RKO (cell line): ENCODE results near the gene ZNF418.
A peak's percentile ranks its signal among the peaks of the same experiment; 100 is the strongest.
"Not testable (repeated sequence)": the region's sequence is repeated elsewhere in the genome, so short reads cannot be mapped to it uniquely, and the experiment has no call there.

ENCODE experiments used
- DNase-seq: peaks from one replicate; pipeline ENCODE4 v3.0.0-alpha.2; 2016; ENCODE audit warnings: low spot score

ZNF418 gene

DNA sequence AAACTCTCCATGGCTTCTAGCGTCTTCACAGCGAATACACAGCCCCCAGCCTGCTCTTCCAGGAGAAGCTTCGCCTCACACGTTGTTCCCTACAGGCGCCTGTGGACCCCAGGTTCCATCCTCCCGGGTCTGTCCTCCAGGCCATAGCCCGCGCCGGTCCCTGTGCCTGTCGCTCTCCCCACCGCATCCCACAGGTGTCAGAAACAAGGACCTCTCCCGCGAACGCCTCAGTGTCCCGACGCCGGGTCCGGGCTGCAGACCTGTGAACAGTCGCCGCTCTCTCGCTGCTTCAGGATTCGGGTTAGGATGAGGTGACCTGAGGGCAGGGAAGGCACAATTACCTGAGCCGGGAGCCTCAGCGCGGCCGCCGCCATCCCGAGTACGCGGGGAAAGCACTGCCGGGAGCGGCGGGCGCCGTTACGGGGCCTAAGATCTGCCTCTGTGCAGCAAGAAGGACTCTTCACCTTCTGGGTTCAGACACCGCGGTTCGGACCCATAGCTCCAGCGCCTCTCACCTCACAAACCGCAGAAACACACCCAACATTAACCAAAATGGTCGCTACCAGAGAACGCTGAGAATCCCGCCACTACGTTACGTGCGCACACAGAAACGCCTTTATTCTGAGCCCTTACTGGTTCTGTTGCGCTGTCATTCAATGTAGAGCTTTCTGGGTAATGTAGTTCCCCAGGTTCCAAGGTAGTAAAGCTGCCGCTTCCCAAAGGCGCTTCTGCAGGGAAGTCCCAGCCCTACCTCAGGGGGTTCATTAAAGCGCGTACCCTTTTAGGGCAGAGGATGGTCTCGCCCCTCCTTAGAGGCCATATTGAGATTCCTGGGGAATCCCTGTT is at the start of gene ZNF418:
ZNF418 (minus strand) TSS at position 583 of the 846 bp plus-strand sequence. CDS start 1,580 bp downstream, outside the sequence.
- no peak for DNase-seq

DNA sequence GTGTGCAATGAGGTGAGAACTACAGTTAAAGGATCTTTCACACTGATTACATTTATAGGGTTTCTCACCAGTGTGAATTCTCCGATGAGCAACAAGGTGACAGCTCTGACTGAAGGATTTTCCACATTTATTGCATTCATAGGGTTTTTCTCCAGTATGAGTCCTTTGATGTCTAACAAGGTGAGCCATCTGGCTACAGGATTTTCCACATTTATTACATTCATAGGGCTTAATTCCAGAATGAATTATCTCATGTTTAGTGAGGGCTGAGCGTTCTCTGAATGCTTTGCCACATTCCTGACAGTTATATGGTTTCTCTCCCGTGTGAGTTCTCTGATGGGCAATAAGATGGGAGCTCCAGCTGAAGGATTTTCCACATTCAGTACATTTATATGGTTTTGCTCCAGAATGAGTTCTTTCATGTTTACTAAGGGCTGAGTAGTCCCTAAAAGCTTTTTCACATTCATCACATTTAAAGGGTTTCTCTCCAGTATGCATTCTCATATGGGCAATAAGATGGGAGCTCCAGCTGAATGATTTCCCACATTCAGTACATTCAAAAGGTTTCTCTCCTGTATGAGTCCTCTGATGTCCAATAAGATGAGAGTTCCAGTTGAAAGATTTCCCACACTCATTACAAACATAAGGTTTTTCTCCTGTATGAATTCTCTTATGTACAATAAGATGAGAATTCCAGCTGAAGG is 43.5 kb upstream of the ZNF418 start:
- no peak for DNase-seq

DNA sequence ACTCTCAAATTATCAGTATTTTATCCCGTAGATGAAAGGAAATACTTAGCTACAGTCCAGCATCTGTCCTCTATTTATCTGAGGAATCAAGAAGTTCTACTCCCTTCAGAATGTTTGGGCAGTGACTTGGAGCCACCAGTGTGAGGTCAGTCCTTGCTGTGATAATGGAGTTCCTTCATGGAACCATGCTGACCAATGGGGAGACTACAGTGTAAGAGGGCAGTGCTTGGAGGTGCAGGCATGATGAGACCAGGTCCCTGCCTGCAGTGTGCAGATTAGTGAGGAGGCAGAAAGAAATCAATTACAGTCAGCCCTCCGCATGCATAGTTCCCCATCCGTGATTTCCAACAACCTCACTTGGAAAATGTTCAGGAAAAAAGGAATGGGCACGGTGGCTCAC is 39.2 kb upstream of the ZNF418 start, which contains the start of gene C19orf18:
C19orf18 (minus strand) TSS at position 101 of the 400 bp plus-strand sequence. CDS start 102 bp downstream, outside the sequence.
- no peak for DNase-seq

DNA sequence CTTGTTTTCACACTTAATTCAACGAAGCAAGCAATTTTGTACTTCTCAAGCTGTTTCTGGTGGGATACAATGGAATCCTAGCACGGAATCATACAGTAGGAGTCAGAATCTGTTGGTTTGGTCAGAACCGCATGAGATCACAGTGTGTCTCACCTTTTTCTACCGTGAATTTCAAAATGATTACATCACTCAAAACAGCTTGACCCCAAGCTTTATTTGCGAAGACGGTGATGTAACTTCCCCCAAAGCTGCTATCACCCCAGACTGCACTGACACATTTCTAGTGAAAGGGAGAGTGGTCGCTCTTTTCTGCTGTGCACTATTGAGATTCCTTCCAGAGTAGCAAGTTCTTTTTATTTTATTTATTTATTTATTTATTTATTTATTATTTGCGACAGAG is 29.6 kb upstream of the ZNF418 start:
- DNase-seq: no peak

DNA sequence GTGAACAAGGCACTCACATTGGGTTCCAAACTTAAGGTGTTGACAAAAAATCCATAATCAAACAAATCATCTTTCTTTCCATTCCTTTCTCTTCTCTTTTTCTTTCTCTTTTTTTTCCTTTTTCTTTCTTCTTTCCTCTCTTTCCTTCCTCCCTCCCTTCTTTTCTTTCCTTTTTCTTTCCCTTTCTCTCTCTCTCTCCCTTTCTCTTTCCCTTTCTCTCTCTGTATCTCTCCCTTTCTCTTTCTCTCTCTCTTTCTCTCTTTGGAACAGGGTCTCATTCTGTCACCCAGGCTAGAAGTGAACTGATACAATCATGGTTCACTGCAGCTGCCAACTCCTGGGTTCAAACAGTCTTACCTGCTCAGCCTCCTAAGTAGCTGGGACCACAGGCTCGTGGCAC is 26.6 kb upstream of the ZNF418 start:
- DNase-seq: no peak

DNA sequence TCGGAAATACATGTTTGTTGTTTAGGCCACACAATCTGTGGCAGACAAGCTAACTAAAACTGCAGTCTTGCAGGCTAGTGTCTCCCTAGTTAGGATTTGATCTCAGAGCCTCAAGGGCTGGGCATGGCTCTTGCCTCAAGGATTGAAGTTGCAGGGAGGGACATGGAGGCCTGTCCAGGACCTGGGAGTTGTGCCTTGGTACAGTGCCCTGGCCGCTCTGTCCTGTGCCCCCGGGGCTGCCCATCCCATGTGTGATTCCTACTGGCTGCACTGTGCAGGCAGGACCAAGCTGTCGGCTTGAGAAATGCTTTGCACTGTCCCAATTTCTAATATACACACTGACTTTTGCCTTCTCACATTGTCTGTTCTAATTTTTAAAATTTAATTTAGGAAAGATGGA is 19.8 kb upstream of the ZNF418 start:
- DNase-seq: no peak

DNA sequence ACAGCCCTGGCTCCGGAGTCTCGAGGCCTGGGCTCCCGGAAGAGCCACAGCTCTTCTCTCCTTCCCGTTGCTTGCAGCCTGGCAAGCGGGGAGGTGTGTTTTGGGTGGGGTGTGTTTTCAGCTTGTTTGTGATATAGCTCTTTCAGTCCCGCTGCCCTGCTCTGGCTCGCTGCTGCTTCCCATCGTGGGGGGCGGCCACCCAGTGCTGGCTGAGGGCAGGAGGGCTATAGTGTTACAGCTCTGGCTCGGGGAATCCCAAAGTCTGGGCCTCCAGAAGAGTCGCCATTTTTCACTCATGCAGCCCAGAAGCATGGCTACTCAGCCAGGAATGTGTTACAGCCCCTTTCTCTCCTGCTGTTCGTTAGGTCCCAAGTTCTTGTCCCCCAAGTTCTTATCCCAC is 14.5 kb upstream of the ZNF418 start:
- no peak for DNase-seq

DNA sequence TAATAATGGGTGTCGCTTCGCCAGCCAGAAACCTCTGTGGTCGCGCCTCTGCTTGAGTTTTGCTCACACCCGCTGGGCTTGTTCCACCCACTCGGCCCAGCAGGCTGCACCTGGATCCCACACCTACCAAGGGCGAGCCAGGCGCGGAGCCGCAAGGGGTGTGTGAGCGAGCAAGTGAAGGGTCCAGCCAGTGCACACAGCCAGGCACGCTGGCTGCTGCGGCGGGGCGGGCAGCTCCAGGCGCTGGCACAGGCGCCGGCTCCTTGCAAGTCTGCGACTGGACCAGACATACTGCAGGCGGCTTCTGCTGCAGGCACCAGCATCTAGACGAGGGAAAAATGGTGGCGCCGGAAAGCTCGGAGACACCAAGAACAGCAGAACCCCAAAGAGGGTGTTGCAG is 14.1 kb upstream of the ZNF418 start:
- DNase-seq: no peak

DNA sequence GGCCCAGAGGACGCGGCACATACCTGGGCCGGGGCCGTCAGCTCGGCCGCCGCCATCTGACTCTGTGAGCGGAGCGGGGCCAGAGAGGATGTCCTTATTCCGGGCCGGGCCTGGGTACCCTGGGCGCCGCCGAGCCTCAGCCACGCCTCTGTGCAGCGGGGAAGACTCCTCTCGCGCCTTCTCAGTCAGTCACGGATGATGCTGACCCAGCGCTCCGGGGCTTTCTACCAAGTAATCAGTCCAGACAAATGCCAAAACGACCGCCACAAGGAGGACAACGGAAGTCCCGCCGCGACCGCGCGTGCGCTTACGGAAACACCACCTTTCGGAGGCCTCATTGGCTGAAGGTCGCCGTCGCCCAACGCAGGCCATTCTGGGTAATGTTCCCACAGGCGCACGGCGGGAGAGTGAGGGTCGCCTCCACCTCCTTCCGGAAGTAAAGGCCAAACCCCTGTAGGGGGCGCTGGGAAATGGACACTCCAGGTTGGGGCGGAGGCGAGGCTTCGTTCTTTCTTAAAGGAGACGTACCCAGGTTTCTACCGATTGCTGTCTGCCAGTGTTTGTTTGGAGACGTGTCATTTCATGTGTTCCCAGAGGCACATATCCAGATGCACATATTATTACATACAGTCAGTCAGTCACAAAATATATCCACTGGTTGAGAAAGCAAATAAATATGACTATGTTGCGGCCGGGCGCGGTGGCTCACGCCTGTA is 12.4 kb upstream of the ZNF418 start, which contains the start of gene ZNF256:
ZNF256 (minus strand) TSS at position 288 of the 716 bp plus-strand sequence; CDS start at position 56, 232 bp downstream.
- no peak for DNase-seq

DNA sequence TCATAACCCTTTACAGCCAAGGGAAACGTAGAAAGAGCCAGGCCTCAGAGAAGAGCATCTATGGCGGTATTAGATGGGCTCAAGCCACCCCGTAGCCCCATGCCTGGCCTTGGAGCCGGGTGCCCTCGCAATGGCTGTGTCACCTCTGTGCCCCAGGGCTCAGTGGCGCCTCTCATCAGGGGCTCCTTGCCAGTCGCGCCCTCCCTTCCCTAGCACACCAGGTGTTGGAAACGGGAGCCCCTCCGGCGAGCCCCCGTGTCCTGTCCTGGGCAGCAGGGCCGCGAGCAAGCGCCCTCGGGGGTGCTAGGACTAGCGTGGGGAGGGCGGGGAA is 11.9 kb upstream of the ZNF418 start:
- DNase-seq: no peak

DNA sequence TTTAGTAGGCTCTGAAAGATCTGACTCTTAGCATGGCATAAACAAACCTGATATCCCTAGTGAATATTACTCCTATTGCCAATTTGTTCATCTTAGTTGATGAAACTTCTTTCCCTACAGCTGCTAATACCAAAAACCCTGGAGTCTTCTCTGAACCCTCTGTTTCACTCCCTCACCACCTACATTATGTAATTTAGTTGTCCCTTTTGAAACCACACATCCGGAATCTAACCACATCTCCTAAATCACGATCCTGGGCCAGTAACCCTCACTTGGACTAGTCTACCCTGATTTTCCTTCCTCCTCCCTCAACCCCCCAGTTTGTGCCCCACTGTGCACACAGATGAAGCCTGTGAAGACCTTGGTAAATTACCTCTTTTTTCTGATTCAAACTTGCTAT is 11.1 kb upstream of the ZNF418 start:
- no peak for DNase-seq

DNA sequence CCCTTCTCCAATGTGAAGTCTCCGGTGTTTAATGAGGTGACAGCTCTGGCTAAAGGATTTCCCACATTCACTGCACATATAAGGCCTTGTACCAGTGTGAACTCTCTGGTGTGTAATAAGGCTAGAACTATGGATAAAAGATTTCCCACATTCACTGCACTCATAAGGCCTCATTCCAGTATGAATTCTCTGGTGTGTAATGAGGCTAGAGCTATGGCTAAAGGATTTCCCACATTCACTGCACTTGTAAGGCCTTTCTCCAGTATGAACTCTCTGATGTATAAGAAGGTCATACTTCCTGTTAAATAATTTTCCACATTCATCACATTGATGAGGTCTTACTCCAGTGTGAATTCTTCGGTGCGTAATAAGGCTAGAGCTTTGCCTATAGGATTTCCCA is 6.4 kb upstream of the ZNF418 start:
- DNase-seq: no peak

DNA sequence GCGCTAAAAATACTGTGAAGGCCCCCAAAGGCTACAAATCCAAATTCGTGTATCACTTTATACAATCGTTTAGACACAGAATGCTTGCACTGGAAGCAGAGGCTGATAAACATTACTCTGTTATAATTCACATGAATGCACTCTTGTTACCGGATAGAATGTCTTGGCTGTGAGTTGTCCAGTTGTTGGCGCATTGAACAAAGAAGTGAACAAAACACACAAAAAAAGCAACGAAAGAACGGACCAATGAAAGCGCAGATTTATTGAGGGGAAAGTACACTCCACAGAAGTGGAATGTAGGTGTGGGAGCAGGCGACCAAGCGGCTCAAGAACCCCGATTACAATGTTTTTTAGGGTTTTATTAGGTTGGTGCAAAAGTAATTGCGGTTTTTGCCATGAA is 529 bp upstream of the ZNF418 start:
- DNase-seq: no peak

DNA sequence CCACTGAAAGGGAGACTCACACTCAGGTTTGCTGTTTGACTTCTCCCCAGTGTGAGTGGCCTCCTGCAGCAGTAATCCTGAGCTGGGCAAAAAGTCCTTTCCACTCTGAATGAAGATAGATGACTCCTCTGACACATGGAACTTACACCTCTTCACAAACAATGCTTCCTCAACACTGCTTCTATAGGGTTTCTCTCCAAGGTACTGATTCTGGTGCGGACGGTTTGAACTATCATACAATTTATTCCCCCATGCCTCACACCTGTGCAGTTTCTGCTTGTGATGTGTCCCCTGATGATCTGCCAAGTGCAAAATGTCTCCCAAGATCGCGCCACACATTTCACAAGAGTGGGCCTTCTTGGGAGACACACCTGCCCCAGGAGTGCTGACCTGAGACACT is 7.6 kb downstream of the ZNF418 start:
- DNase-seq: no peak

DNA sequence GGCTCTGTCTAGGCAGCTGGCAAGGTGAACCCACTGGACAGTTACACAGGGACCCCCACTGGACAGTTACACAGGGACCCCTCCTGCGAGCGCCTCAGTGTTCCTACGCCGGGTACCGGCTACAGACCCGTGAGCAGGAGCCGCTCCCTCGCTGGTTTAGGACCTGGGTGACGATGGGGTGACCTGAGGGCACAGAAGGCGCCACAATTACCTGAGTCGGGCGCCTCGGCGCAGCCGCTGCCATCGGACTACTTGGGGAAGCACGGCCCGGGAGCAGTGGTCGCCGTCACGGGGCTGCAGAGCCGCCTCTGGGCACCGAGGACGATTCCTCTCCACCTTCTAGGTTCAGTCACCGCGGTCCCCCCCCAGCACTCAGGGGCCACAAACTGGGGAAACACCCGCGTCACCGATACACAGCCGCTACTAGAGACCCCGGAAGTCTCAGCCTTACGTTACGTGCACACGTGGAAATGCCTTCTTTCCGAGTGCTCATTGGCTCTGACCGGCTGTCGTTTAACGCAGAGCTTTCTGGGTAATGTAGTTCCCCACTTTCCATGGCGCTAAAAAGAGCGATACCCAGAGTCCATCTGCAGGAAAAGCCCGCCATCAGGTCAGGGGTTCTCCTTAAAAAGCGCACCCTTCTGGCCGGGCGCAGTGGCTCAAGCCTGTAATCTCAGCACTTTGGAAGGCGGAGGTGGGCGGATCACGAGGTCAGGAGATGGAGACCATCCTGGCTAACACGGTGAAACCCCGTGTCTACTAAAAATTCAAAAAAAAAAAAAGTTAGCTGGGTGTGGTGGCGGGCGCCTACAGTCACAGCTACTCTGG is 18.8 kb downstream of the ZNF418 start, which contains the start of gene ZNF417:
ZNF417 (minus strand) TSS at position 425 of the 828 bp plus-strand sequence; CDS start at position 244, 181 bp downstream.
- DNase-seq: peak; percentile 96

DNA sequence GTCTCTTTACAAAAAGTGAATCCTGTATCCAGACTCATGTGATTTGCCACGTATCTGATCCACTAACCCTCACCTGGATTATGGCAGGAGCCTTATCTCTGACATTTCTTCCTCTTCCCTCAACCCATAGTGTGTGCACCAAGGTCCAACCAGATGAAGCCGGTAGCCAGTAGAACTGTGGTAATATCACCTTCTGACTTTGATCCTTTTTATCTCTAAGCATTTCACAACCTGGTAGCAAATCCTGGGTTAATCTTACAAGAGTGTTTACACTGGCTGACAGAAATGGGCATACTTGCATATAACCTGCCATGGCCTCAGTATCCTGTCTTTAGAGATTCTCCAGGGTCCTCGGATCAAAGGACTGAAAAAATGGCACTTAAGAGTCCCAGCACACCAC is 20.7 kb downstream of the ZNF418 start:
- DNase-seq: no peak

DNA sequence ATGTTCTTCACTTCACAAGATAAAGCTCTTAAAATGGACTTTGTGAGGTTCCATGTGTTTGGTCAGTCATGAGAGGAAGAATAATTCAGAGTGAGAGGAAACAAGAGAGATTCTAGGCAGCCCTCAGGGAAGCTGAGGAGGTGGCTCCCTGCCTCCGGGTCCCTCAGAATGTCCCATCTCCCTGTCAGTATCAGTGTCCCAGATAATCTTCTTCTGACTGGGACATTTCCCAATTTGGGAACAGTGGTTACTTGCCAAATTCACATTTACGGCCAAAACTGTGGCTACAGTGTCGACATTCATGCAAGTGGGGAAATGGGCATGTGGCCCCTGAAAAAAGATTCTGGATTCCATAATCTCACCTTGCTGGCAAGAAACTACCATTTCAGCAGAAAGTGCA is 27.8 kb downstream of the ZNF418 start:
- no peak for DNase-seq

DNA sequence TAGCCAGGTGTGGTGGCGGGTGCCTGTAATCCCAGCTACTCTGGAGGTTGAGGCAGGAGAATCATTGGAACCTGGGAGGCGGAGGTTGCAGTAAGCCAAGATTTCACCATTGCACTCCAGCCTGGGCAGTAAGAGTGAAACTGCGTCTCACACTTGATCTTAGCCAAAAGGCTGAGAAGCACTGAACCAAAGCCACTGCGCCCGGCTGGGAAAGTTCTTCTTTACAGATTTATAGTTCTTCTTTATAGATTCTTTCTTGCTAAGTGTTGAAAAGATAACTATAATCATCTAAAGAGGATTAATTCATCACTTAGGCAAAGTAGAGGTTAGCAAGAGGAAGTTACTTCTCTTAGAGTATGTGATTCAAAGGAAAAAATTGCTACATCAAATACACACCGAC is 29.9 kb downstream of the ZNF418 start:
- no peak for DNase-seq

DNA sequence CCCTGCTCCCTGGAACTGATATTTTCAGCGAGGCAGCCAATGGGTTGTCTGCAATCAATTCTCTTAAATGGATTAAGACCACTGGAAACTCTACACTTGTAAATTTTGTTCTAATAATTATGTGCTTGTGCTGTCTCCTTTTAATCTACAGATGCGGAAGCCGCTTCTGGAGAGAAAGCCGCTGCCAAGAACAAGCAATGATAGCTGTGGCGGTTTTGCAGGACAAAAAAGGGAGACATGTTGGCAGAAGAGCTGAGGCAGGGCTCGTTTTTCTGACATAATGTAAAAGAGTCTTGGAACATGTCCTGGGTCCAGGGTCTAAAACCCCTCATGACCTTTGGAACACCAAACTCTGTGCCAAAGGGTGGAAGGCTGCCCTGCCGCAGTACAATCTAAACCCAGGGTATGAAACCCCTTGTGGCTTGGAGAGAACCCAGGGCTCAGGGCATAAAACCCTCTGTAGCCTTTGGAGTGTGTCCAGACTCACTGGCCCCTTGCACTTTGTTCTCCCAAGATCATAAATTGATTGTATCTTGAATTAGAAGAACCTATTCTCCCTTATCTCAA is 31.5 kb downstream of the ZNF418 start:
- DNase-seq: no peak

DNA sequence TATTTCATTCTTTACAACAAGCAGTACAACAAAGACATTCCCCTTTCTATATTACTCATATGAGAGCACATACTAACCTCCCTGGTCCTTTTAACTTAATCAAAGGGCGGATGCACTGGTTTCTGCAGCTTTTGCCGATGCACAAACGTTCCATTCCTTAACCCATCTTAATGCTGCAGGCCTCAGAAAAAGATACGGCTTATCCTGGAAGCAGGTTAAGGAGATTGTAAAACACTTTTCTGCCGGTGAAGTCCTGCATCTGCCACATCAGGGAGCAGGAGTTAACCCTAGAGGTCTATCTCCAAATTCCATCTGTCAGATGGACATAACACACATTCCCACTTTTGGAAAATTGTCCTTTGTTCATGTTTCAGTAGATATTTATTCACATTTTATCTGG is 34.9 kb downstream of the ZNF418 start:
- DNase-seq: no peak

DNA sequence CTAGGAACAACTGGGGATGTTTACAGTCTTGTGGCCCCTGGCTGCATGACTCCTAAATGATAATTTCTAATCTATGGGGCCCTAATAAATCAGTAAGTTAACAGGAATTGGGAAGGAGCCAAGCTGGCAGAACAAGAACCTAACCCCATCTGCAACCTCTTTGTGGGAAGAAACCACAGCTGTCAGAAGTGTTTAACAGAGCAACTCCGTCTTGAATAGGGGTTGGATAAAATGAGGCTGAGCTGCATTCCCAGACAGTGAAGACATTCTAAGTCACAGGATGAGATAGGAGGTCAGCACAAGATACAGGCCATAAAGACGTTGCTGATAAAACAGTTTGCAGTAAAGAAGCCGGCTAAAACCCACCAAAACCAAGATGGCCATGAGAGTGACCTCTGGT is 44.5 kb downstream of the ZNF418 start:
- not testable (repeated sequence) for DNase-seq
